Fibroblast of mammary gland (primary cell): ENCODE results near the gene TCTN2.

Source experiments
- DNase-seq: peaks from one replicate; pipeline ENCODE4 v3.0.0-alpha.2; 2010; ENCODE audit warnings: low read depth
- H3K4me3 ChIP-seq: 2 replicates; pipeline ENCODE4 v1.5.1; 2011; ENCODE audit warnings: low read depth, mild to moderate bottlenecking, low read length, moderate library complexity; ENCODE audit not compliant: control insufficient read depth
- CTCF ChIP-seq: conservative IDR thresholded peaks from 2 replicates; pipeline ENCODE4 v1.5.1; 2011; ENCODE audit warnings: low read depth, low read length, inconsistent platforms; ENCODE audit not compliant: control insufficient read depth, insufficient read depth

The TCTN2 gene

DNA sequence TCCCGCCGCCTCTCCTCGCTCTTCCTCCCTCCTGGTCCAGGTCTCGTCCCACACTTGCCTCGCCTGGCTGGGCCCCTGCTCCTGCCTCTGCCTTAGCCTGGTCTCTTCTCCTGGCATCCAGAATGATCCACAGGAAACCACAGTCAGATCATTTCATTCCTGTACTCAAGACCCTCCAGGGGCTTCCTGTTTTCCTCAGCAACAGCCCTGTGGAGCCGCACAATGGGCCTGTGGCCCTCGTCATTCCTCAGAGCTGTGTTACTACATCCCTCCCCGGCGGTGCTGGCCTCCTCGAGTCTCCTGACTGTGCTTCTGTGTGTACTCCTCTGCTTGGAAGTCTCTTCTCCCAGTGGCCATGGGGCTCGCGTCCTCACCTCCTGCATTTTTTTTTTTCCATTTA, 61.3 kb downstream of the TCTN2 start:
- TF ChIP-seq CTCF, result no peak
- H3K4me3 ChIP-seq, result no peak overlapping the region
- no peak for DNase-seq

GRCh38 chr12:123733229-123733628, 62.3 kb downstream of the TCTN2 start:
- TF ChIP-seq CTCF, result no peak
- DNase-seq, result no peak
- H3K4me3 ChIP-seq, result no peak overlapping the region

- no peak for DNase-seq
- no peak for TF ChIP-seq CTCF
- H3K4me3 ChIP-seq, result no peak overlapping the region
These were observed 63.4 kb downstream of the TCTN2 start for GRCh38 chr12:123734268-123734667.

- H3K4me3 ChIP-seq, result no peak overlapping the region
- TF ChIP-seq CTCF, result no peak
- no peak for DNase-seq
These were observed 71.1 kb downstream of the TCTN2 start for GRCh38 chr12:123741937-123742572.

- DNase-seq, result no peak
- no peak for TF ChIP-seq CTCF
- H3K4me3 ChIP-seq, result no peak overlapping the region
These were observed 72.1 kb downstream of the TCTN2 start for GRCh38 chr12:123743002-123743401.

DNA sequence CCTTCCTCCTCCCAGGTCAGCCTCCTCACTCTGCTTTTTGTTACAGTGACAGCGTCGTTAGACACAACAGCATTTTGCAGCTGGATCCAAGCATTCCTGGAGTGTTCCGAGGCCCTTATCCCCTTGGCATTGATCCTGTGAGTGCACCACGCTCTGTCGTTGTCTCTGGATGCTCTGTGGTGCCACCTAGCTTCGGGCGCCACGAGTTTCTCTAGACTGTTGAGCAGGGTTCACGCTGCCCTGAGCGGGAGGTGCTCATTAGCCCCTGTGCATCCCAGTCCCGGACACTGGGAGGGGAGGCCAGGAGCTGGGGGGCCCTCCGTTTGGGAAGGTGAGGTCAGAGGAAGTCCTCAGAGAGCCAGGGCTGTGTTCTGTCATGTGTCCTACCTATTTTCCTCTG, 73.9 kb downstream of the TCTN2 start:
- peak; percentile 10 for TF ChIP-seq CTCF
- H3K4me3 ChIP-seq, result no peak overlapping the region
- DNase-seq, result no peak

DNA sequence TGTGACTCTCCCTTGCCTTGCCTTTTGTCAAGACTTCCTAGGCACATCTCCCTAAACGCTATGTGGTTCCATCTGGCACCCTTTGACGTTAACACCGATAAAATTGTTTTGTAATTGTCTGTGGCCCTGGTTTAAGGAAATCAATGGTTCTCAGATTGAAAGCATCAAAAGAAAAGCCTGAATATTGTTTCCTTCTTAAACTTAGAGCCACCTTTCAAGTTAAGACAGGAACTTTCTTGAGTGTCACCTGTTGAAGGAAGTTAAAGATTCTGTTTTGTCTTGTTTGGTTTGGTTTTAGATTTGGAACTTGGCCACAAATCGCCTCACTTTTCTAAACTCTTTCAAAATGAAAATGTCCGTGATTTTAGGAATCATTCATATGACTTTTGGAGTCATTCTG, 76.4 kb downstream of the TCTN2 start:
- no peak overlapping the region for H3K4me3 ChIP-seq
- no peak for TF ChIP-seq CTCF
- DNase-seq, result no peak
